Coronary artery (tissue), 2 donors: ENCODE data around the gene RUFY4.
"Not testable (repeated sequence)": the region's sequence is repeated elsewhere in the genome, so short reads cannot be mapped to it uniquely, and the experiment has no call there.

Experiments used
- DNase-seq: peaks from one replicate; pipeline ENCODE4 v3.0.0-alpha.2; 2017; ENCODE audit warnings: low spot score
- H3K27ac ChIP-seq, 2 donors: fragments of 200-600 bp; sonication (generic); one replicate each; pipeline ENCODE4 v1.5.1; 2016 to 2019
- H3K4me3 ChIP-seq: fragments of 200-600 bp; sonication (generic); 2 replicates; pipeline ENCODE4 v1.5.1; 2016; ENCODE audit warnings: mild to moderate bottlenecking, moderate library complexity
- TF ChIP-seq, protein P1 (sequence below): fragments of 200-600 bp; sonication (generic); IDR thresholded peaks from one replicate; pipeline ENCODE4 v1.5.1; 2019; ENCODE audit warnings: antibody characterized with exemption

RUFY4 gene

DNA sequence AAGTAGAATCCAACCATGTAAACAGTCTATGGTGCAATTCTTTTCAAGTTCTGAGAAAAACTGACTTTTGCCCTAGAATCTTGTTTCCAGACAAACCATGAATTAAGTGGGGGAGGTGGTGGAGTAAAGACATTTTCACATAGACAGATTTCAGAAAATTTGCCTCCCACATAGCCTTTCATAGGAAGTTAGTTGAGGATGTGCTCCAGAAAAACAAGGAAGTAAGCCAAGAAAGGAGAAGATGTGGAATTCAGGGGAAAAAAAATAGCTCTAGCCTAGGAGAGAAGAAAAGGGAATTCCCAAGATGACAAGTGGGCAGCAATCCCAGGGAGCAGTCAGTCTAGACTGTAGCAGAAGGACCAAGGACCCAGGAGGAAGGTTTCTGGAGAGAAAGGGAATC, 17.4 kb downstream of the RUFY4 start:
- DNase-seq = no peak
- H3K4me3 ChIP-seq = no peak overlapping the region
- H3K27ac ChIP-seq = no peak overlapping the region
- TF ChIP-seq, protein P1, sequence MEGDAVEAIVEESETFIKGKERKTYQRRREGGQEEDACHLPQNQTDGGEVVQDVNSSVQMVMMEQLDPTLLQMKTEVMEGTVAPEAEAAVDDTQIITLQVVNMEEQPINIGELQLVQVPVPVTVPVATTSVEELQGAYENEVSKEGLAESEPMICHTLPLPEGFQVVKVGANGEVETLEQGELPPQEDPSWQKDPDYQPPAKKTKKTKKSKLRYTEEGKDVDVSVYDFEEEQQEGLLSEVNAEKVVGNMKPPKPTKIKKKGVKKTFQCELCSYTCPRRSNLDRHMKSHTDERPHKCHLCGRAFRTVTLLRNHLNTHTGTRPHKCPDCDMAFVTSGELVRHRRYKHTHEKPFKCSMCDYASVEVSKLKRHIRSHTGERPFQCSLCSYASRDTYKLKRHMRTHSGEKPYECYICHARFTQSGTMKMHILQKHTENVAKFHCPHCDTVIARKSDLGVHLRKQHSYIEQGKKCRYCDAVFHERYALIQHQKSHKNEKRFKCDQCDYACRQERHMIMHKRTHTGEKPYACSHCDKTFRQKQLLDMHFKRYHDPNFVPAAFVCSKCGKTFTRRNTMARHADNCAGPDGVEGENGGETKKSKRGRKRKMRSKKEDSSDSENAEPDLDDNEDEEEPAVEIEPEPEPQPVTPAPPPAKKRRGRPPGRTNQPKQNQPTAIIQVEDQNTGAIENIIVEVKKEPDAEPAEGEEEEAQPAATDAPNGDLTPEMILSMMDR = no peak

DNA sequence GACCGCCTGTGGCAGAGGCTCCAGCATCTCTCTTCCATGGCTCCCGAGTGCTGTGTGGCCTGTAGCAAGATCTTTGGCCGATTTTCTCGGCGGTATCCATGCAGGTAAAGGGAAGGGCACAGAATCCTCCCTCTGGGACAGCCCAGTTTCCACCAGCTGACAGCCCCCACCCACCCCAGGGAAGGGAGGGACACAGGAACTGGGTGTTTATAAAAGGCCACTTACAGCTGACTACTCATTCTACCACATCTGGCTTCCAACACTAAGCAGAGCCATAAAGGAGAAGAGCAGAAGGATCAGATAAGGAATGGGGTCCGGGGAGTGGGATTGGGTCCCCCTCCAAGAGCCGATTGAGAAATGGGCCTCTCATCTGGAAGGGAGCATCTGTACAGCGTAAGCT, 20.2 kb downstream of the RUFY4 start:
- H3K27ac ChIP-seq = no peak overlapping the region
- TF ChIP-seq, protein P1 = no peak
- no peak for DNase-seq
- H3K4me3 ChIP-seq = no peak overlapping the region

DNA sequence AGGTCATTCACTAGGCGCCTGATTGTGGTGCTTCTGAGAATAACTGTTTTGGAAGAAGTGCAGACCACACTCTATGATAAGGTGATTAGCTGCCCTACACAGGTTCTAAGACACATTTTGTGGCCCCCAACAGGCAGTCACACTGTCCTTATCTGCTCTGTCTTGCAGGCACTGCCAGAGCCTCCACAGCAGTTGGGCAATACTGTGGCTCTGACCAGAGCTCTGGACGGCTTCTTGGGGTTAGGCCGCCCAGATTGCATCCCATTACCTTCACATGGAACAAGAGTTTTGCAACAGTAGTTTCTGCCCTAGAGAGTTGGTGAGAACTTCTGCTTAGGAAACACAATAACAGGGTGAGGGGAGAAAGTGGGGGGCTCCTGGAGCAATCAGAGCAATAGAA, 22.7 kb downstream of the RUFY4 start:
- Histone ChIP-seq H3K4me3 (no peak overlapping the region), H3K27ac (no peak overlapping the region)
- TF ChIP-seq, protein P1 = no peak
- DNase-seq = no peak

DNA sequence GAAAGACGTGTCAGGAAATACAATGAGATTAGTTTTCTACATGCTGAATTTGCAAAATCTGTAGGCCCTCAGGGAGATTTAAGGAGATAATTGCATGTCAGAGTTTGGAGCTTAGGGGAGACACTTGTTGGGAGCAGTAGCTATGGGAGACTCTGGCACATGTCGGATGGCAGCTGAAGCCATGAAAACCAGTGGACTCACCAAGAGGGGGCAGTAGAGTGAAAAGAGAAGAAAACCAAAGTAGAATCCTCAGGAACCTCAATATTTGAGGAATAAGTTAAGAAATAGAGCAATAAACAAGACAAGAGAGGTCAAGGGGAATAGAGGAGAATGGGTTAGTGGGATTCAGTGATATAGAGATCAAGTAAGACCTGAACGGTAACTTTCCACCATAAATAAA, 24.8 kb downstream of the RUFY4 start:
- DNase-seq = no peak
- Histone ChIP-seq H3K27ac (no peak overlapping the region), H3K4me3 (no peak overlapping the region)
- TF ChIP-seq, protein P1 = no peak

DNA sequence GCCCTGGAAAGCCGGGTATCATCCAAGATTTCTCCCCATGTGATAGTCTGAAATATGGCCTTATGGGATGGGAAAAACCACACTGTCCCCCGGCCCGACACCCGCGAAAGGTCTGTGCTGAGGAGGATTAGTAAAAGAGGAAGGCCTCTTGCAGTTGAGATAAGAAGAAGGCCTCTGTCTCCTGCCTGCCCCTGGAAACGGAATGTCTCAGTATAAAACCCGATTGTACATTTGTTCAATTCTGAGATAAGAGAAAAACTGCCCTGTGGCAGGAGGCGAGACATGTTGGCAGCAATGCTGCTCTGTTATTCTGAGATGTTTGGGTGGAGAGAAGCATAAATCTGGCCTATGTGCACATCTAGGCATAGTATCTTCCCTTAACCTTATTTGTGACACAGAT, 26.8 kb downstream of the RUFY4 start:
- no peak for DNase-seq
- Histone ChIP-seq H3K4me3 (no peak overlapping the region), H3K27ac (no peak overlapping the region)
- TF ChIP-seq, protein P1 = no peak

DNA sequence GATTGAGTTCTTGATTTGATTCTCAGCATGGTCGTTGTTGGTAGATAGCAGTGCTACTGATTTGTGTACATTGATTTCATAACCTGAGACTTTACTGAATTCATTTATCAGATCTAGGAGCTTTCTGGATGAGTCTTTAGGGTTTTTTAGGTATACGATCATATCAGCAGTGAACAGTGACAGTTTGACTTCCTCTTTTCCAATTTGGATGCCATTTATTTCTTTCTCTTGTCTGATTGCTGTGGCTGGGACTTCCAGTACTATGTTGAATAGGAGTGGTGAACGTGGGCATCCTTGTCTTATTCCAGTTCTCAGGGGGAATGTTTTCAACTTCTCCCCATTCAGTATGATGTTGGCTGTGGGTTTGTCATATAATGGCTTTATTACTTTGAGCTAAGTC, 28.9 kb downstream of the RUFY4 start:
- TF ChIP-seq, protein P1 = no peak
- no peak for DNase-seq
- no peak overlapping the region for H3K27ac ChIP-seq
- no peak overlapping the region for H3K4me3 ChIP-seq

DNA sequence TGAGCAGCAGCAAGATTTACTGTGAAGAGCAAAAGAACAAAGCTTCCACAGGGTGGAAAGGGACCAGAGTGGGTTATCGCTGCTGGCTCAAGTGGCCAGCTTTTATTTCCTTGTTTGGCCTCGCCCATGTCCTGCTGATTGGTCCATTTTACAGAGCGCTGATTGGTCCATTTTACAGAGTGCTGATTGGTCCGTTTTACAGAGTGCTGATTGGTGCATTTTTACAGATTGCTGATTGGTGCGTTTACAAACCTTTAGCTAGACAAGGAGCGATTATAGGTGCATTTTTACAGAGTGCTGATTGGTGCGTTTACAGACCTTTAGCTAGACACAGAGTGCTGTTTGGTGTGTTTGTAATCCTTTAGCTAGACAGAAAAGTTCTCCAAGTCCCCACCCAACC, 39.8 kb downstream of the RUFY4 start:
- not testable (repeated sequence) for H3K4me3 ChIP-seq, H3K27ac ChIP-seq, DNase-seq

DNA sequence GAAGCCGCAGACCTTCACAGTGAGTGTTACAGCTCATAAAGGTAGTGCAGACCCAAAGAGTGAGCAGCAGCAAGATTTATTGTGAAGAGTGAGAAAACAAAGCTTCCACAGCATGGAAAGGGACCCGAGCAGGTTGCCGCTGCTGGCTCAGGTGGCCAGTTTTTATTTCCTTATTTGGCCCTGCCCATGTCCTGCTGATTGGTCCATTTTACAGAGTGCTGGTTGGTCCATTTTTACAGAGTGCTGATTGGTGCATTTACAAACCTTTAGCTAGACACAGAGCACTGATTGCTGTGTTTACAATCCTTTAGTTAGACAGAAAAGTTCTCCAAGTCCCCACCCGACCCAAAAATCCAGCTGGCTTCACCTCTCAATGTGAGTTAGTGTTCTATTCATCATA, 52.7 kb downstream of the RUFY4 start:
- not testable (repeated sequence) for H3K4me3 ChIP-seq, DNase-seq, H3K27ac ChIP-seq

DNA sequence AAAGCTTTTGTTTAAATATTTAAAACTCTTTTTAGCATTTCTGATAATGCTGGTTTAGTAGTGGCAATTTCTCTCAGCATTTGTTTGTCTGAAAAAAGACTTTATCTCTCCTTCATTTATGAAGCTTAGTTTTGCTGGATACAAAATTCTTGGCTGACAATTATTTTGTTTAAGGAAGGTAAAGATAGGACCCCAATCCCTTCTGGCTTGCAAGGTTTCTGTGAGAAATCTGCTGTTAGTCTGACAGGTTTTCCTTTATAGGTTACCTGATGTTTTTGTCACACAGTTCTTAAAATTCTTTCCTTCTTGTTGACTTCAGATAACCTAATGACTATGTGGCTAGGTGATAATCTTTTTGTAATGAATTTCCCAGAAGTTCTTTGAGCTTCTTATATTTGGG, 53.2 kb downstream of the RUFY4 start:
- not testable (repeated sequence) for H3K4me3 ChIP-seq, DNase-seq, H3K27ac ChIP-seq
